ENCODE data around the gene SGCA. TPM values are rescaled to one million over a fixed set of nuclear protein-coding genes. Genes with fewer than 3 reads are reported as not detected.

The SGCA gene
- total and polyA plus RNA-seq, 2 of the 8 experiments (the other 6 are each of a cell fraction or from before 2014, with no cell fraction given), result 0.12 TPM; not detected in 1

DNA sequence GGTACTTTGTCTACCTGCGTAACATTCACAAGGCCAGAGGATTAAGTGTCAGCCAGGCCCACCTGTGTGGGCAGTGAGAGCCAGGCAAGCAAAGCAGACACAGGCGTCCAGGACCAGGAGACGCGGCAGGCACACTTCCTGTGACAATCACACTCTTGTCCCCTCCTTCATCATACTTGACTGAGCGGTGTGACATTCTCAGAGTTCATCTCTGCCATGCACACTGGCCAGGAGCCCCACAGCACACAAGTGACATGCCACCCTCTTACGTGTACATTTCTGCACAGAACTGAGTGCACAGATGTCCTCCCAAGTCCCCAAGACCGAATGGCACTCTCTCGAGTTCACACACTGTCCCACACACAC, 24.1 kb upstream of the SGCA start:
- Histone ChIP-seq H3K4ac (replicated peaks; ENCODE audit: insufficient read length, low read depth, low read length) (no peak overlapping the region), H3K23me2 (ENCODE audit: low read depth, low read length) (no peaks in the 10 kb centered on the region; the same call in 1 of the 2 replicates), H4K8ac (ENCODE audit: extremely low read depth, insufficient read depth, low read length) (no peak overlapping the region), H4K5ac (ENCODE audit: insufficient read length, low read depth, low read length) (no peak overlapping the region), H3K4me1 (replicated peaks in 1 of 4; ENCODE audit: control insufficient read depth in 3 of 4, insufficient read depth in 4 of 4, low read length in 3 of 4) (peaks cover 0 to 14% (median 2%) of the 10 kb centered on the region in 4 experiments; a peak in 3 of 7 replicates), H2BK12ac (ENCODE audit: low read depth, low read length) (no peak overlapping the region), H3K27me3 (replicated peaks in 1 of 4; ENCODE audit: control insufficient read depth in 3 of 4, extremely low read depth in 1 of 4, insufficient read depth in 3 of 4, low read length in 3 of 4) (no peaks in the 10 kb centered on the region), H3K9ac (replicated peaks in 1 of 4; ENCODE audit: extremely low read depth in 1 of 4, low read depth in 3 of 4, low read length in 3 of 4) (no peak overlapping the region), H4K91ac (replicated peaks; ENCODE audit: insufficient read length, low read length) (no peak overlapping the region), H2AFZ (ENCODE audit: low read length) (no peak overlapping the region), H2BK20ac (ENCODE audit: low read length) (no peak overlapping the region), H3K36me3 (ENCODE audit: control insufficient read depth in 2 of 4, insufficient read depth in 4 of 4, low read length in 3 of 4) (peaks cover 3 to 19% (median 12%) of the 10 kb centered on the region in 4 experiments; a peak in 5 of 8 replicates), H3K27ac (ENCODE audit: low read depth, low read length) (no peak overlapping the region), H3K14ac (ENCODE audit: insufficient read length) (no peak overlapping the region), H3K18ac (ENCODE audit: extremely low read depth, low read length) (no peak overlapping the region), H2BK15ac (ENCODE audit: low read length) (no peak overlapping the region), H3K79me1 (ENCODE audit: low read depth, low read length) (peaks cover 2% of the 10 kb centered on the region; the same call in 1 of the 2 replicates), H3K4me2 (ENCODE audit: insufficient read depth in 1 of 2, low read depth in 2 of 2, low read length in 2 of 2) (no peak overlapping the region), H2BK120ac (replicated peaks; ENCODE audit: low read depth, low read length) (no peak overlapping the region), H3K56ac (replicated peaks; ENCODE audit: insufficient read length, low read depth, low read length) (no peak overlapping the region), H2BK5ac (ENCODE audit: low read depth, low read length) (no peak overlapping the region), H3K4me3 (ENCODE audit: extremely low read depth in 1 of 4, insufficient read depth in 2 of 4, low read depth in 3 of 4, low read length in 4 of 4) (no peak overlapping the region), H3K9me3 (ENCODE audit: insufficient read depth in 2 of 2, low read depth in 1 of 2, low read length in 1 of 2) (no peaks in the 10 kb centered on the region), H2AK5ac (ENCODE audit: low read depth, low read length) (no peak overlapping the region), H3K23ac (ENCODE audit: insufficient read length) (no peak overlapping the region), H4K20me1 (replicated peaks in 1 of 2; ENCODE audit: control insufficient read depth in 1 of 2, insufficient read depth in 2 of 2, low read length in 2 of 2) (peaks cover 9 to 10% of the 10 kb centered on the region in 2 experiments), H3K79me2 (ENCODE audit: control insufficient read depth in 1 of 2, insufficient read depth in 2 of 2, low read length in 2 of 2) (no peaks in the 10 kb centered on the region; a peak in 1 of 4 replicates)
- TF ChIP-seq HDAC6 (IDR thresholded peaks at IDR 0.05; ENCODE audit: low read depth, low read length) (no peak), USF2 (IDR thresholded peaks at IDR 0.05; ENCODE audit: low read length) (no peak), EZH2 (IDR thresholded peaks at IDR 0.05; ENCODE audit: low read depth, low read length, severe bottlenecking) (no peak), SP2 (IDR thresholded peaks at IDR 0.05; ENCODE audit: low read length) (no peak), RXRA (IDR thresholded peaks at IDR 0.05; ENCODE audit: insufficient read depth, low read depth, low read length) (no peak), POLR2A (IDR thresholded peaks at IDR 0.05; ENCODE audit: control extremely low read depth in 1 of 2, low read depth in 2 of 2, low read length in 2 of 2) (no peak), KDM5A (IDR thresholded peaks at IDR 0.05; ENCODE audit: low read length) (no peak), CBX5 (IDR thresholded peaks at IDR 0.05; ENCODE audit: low read depth, low read length) (no peak), EGR1 (IDR thresholded peaks at IDR 0.05; ENCODE audit: borderline replicate concordance, low read depth, low read length) (no peak)
- TF ChIP-seq, protein P1, sequence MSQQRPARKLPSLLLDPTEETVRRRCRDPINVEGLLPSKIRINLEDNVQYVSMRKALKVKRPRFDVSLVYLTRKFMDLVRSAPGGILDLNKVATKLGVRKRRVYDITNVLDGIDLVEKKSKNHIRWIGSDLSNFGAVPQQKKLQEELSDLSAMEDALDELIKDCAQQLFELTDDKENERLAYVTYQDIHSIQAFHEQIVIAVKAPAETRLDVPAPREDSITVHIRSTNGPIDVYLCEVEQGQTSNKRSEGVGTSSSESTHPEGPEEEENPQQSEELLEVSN (IDR thresholded peaks at IDR 0.05), result no peak
- WGBS, 2 experiments (ENCODE audit: extremely low coverage in 1 of 2, insufficient coverage in 1 of 2, insufficient read length in 1 of 2, insufficient replicate concordance in 2 of 2, low coverage in 1 of 2, low lambda C conversion rate in 2 of 2, missing lambda C conversion rate in 1 of 2), result 96% methylated on average over 8 of the region's 8 CpGs; no CpG with 5 or more reads in 1 of the 2 experiments
- CTCF ChIA-PET (ENCODE audit: partially characterized antibody), result interaction anchor here (0.8 to 21.6 kb wide), 7 partner anchors 6 to 155 kb away, joined by 3 to 299 read pairs (median 27); partner anchors contain the start of genes PPP1R9B and SAMD14
- FAIRE-seq (no peak), DNase-seq (ENCODE audit: low read depth in 1 of 2, low spot score in 2 of 2) (no peak)
- POLR2A ChIA-PET (ENCODE audit: partially characterized antibody), result interaction anchor here (1.2 kb wide), 1 partner anchor 10 kb away, joined by 3 read pairs; no protein-coding TSS in a partner anchor
